Inflammatory macrophage treated with lipopolysaccharide for 4 hours (primary cell): ENCODE results near the gene FGD4.

Experiments used
- DNase-seq: peaks from one replicate; pipeline ENCODE4 v3.0.0-alpha.2; 2020

Gene FGD4

DNA sequence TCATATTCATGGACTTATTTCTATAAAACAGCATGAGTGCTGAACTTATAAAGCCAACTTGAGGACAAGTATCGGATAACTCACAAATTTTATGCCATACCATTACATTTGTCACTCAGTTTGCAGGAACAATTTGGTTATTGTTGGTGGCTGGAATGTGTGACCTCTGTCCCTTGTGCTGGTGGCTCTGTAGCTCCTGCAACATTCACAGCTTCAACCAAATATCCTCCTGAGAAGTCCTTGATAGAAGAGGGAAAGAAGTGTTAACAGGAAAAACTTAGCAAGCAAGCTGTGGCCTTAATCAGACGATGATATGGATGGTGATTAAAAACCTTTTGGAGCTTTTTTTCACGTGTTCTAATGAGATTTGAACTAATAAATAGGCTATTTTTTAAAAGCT, 218.8 kb downstream of the FGD4 start:
- DNase-seq, result no peak

DNA sequence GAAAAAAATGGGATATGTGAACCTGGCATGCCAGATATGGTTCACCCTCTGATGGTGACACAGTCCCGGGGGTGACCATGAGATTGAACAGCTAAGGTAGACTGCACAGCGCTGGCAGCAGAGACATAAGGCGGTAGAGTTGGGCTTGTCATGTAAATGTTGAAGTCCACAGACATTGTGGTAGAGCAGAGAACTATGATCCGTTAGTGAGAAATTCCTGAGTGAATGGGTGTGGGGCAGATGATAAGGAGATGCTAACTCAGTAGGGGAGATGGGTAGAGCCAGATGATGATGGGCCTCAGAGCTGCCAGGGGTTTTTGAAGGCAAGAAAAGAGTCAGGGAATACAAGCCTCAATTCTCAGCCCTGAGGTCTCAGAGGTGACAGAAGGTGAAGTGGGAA, 228.6 kb downstream of the FGD4 start:
- DNase-seq, result no peak

DNA sequence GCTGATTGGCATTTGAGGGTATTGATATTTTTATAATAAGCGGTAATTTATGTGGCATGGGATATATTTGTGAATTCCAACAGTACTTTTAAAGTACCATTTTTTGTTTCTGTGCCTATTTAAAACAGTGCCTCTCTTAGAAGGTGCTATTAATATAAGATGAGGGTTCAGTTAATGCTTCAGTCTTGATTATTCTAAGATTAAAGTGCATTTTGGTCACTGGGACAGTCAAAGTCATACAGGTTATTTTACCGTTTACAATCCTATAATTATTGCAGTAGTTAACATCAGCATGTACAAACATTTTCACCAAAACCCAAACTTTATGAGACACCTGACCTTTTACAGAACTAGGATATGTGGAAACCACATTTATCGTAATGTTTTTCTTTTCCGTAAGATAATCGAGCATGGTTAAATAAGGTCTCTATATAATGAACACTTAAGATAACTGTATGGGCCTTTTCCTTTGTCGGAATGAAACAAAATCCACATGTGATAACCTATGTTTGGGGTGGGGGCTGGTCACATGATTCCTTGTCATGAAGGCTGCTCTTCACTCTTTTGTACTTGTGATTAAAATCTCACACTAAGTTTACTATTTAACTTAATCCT, 242.0 kb downstream of the FGD4 start:
- DNase-seq, result no peak

DNA sequence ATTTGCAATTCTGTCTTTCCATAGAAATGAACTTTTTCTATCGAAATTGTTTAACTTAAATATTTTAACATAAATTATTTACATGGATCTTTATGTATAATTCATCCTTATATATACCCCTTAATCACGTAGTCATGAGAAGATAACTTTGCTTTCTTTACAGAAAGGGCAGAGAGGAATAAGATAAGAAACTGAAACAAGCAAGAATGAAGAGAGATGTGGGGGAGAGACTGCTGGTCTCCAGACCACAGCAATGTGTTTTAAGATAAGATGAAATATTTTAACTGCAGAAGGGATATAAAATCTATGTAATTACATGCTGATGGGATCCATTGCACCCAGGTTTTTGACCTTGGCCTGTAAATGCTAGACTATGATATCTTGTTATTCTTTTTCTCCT, 245.1 kb downstream of the FGD4 start:
- DNase-seq, result no peak

DNA sequence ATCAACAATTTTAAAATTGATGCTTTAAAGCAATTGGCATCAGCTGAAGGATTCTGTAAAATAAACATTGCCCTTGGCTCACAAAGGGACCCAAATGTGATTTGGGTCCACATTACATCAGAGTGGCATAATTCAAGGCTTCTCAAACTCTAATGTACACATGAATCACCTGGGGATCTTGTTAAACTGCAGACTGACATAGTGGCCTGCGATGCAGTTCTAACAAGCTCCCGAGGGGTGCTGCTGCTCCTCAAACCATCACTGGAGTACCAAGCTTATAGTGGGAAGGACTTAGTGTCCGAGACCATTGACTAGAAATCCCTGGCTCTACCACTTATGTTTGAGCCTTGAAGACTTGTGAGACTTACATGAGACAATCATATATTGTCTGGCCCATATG, 247.9 kb downstream of the FGD4 start:
- no peak for DNase-seq

DNA sequence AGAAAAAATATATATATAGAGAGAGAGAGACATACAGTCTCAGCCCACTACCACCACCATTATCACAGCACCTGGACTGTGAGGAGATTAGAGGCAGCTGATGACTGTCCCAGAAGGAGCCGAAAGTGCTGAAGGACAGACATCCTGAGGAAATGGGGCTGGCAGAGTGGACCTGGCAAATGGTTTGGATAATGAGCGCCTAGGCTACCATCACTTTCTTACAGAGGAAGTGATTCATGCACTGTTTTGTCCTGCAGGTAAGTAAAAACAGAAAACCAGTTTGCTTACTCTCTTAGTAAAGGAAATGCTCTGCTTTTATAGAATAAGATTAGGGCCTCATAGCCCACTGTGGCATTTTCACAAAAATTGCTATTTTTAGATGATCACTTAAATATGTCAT, 251.2 kb downstream of the FGD4 start:
- DNase-seq, result no peak

DNA sequence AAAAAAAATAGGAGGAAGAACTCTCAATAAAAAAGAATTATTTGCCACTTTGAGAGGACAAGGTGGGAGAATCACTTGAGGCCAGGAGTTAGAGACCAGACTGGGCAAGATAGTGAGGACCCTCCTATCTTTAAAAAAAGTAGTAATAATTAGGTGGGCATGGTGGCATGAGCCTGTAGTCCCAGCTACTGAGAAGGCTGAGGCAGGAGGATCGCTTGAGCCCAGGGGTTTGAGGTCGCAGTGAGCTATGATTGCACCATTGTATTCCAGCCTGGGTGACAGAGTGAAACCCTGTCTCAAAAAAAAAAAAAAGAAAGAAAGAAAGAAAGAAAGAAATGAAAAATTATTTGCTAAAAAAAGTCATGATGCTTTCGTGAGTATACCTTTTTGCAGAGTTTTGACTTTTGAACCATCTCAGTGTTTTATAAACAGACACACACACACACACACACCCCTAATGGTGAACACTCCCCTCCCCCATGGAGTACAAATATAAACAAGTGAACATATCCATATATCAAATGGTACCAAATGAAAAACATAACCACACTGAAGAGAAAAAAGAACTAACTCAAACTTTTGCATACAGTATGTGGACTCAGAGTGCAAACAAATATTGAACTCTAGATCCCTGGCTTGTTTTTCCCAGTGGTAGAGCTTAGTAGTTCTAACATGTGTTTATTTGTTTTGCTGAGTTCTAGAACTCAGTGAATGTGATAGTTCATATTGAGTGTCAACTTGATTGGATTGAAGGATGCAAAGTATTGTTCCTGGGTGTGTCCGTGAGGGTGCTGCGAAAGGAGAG, 252.0 kb downstream of the FGD4 start:
- no peak for DNase-seq

DNA sequence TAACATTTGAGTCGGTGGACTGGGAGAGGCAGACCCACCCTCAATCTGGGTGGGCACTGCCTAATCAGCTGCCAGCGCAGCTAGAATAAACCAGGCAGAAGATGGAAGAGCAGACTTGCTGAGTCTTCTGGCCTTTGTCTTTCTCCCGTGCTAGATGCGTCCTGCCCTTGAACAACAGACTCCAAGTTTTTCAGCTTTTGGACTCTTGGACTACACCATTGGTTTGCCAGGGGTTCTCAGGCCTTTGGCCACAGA, 252.5 kb downstream of the FGD4 start:
- DNase-seq, result no peak

DNA sequence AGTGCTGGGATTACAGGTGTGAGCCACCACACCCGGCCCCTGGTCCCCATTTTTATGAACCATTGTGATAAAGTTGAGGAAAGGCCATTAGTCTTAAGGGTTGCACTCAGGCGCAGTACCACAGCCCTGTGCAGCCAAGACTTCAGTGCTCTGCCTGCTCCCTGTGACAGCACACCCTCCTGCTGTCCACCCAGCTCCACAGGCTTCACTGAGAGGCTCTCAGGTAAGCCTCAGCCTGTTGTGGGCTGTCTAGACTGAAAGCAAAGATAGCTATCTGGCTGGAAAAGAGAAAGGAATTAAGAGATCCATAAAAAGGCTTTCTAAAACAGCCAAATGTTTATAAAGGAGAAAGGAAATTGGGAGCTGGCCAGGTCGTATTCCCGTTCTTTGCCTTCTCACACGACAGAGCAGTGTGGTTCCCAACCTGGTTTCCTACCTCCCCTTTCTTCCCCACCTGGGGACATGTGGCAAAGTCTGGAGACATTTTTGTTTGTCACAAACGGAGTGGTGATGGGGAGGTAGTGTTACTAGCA, 260.6 kb downstream of the FGD4 start:
- DNase-seq, result no peak

DNA sequence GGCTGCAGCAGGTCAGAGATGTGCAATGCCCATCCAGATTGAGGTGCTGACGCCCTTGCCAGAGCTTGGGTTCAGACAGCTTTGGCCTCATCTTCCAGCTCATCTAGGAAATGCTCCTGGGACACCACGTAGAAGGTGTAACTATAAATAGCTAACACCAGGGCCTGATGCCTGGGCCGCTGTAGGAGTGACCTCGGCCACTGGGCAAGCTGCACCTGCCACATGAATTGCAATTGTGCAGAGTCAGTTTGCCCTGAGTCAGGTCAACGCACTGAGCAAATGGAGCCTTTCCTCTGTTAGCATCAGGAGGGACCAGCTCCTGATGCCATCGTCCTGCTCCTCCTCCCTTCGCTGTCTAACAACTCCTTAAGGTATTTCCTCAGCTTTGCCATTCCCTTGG, 262.3 kb downstream of the FGD4 start:
- DNase-seq, result no peak

DNA sequence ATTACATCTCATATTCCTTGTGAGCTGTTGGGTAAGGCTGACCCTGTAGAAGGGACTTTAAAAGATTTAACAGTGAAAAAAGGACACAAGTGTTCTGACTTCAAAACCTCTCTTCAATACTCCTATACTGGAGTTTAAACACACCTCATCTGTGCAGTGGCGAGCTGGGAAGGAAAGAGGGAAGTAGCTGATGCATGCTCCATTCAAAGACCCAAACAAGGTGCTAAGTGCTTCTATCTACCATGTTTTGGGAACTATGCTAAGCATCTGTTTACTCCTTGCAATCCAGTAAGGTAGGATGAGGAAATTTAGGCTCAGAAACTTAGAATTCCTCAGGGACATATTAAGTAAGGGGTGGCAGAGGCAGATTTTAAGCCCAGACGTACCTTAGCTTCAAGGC, 263.3 kb downstream of the FGD4 start:
- DNase-seq, result no peak

DNA sequence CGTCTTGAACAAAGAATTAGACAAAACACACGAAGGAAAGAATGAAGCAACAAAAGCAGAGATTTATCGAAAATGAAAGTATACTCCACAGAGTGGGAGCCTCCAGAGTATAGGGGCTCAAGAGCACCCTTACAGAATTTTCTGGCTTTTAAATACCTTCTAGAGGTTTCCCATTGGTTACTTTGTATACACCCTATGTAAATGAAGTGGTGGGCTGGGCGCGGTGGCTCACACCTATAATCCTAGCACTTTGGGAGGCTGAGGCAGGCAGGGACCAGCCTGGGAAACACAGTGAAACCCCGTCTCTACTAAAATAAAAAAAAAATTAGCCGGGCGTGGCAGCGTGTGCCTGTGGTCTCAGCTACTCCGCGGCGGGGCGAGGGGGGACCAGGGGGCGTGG, 266.7 kb downstream of the FGD4 start:
- DNase-seq, result no peak

DNA sequence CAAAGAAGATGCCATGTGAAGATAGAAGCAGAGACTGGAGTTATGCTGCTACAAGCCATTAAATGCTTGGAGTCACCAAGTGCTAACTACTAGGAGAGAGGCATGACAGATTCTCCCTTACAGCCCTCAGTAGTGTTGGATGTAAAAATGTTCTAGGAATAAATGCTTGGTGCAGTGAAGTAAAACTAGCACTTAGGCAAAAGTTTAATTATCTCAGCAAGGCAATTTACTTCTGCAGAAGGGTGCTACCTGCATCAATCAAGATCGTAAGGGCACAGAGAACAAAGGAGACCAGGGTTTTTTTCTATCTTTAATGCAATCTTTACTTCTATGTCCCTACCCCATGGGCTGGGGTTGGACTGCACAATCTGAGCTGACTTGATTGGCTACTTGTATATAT, 270.2 kb downstream of the FGD4 start:
- no peak for DNase-seq

DNA sequence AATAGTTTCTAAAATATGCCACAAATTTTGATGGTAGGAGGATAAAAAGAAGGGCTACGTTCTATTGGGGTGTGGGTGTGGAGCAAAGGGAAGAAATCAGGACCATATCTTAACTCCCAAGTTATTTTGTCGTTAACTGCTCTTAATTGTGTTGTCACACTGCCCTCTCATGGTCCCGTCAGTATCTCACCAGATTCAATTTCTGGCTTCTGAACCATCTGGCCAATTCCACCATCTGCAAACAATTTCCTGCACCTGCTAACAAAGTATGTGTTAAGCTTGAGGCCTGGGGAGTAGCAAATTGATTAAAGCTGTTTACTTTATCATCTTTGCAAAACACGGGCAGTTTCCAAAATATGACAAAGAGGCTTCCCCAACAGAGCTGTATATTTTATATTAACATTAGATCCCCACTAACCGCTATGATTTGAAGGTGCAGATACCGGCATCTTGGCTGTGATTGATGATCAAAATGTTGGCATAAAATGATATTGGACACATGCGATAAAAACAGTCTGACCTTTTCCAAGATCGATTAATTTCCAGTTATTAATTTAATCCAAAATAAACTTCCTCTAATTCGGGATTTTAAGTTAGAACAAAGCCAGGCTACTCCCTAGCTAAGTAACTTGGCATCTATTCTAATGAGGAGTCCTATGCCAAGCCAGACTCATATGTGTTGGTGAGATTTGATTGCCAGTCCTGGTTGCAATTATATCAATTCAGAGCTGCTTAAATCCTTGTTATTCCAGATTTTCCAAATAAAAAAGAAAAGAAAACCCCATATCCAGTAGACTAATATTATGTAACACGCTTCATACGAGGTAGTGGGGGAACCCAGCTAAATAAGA, 272.8 kb downstream of the FGD4 start:
- peak; percentile 43 for DNase-seq

DNA sequence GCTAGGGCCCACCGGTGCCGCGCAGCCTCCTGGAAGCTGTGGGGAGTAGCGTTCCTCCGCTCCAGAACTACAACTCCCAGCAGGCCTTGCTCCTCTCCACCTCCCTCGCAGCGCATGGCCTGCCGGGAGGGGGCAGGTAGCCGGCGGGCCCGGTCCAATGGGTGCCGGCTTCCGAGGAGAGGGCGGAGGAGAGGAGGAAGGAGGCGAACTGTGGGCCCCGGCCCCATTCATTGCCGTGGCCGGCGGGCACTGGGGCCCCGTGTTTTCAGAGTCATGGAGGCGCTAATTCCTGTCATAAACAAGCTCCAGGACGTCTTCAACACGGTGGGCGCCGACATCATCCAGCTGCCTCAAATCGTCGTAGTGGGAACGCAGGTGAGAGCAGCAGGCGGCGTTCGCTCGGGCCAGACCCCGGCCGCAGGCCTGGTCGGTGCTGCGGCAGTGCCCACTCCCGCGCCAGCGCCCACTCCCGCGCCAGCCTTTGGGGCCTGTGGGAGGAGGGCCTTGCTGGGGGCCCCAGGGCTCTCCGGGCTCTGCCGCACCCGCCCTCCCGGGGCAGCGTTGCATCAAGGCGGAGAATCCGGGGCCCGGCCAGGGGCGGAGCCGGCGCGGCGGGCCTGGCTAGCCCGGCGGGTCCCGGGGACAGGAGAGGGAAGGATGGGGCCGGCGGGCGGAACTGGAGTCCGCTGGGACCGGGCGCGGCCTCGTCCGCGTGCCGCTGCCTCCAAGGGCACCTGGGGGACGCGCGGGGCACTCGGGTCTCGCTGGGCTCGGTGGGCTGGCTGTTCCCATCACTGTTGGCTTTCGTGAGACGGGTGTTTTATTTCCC, 279.9 kb downstream of the FGD4 start, which contains the start of gene DNM1L:
Gene DNM1L, plus strand, starts transcription at position 211 of the 829 bp plus-strand sequence. Its CDS starts 63 bp downstream, at position 274.
- DNase-seq, result peak; percentile 95

DNA sequence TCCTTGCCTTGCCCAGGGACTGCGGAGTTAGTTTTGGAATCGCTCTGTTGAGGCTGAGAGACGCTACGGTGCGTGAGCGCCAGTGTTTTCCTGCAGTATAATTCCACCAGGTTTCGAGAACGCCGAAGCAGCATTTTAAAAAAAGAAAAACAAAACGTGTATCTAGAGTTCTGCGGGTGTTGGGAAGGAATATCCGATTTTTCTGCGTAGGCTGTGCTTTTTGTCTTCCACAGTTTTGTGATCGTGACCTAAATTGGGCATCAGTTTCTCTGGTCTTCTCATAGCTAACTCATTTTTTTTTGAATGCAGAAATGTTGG, 280.5 kb downstream of the FGD4 start:
- no peak for DNase-seq

DNA sequence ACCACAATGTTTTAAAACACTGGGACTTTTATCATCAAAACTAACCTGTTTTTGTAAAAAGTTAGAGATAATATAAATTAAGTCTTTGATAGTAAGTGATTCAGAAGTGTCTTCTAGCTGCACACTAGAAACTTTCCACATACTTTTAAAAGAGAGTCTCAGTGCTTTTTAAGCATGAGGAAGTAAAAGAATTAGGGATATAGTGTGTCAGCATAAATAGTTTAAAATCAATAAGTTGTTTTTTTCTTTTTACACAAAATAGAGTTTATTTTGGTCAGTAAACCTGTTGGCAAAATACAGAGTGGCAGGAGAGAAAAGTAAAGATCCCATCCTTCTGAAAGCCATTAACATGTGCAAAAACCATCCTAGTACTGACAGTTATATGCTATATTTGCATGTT, 281.4 kb downstream of the FGD4 start:
- no peak for DNase-seq

DNA sequence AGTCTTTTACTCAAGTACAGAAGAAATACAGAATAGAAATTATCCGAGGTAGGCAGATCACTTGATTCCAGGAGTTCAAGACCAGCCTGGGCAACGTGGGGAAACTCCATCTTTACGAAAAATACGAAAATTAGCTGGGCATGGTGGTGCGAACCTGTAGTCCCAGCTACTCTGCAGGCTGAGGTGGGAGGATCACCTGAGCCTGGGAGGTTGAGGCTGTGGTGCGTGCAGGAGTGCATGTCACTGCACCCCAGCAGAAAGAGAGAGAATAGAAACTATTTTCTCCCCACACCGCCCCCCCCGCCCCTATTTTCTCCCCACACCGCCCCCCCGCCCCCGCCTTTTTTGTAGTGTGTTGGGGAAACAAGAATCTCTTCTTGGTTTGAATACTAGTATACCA, 281.9 kb downstream of the FGD4 start:
- DNase-seq, result no peak

DNA sequence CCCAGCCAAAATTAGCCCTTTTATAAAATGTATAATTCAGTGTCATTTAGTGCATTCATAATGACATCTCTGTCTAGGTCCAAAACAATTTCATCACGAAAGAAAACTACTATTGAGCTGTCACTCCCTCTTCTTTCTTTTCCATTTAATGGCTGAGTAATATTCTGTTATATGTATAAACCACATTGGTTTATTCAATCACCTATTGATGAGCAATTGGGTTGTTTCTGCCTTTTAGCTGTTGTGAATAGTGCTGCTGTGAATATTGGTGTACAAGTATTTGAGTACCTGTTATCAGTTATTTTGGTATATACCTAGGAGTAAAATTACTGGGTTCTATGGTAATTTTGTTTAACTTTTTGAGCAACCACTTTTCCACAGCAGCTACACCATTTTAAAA, 287.0 kb downstream of the FGD4 start:
- DNase-seq, result no peak

DNA sequence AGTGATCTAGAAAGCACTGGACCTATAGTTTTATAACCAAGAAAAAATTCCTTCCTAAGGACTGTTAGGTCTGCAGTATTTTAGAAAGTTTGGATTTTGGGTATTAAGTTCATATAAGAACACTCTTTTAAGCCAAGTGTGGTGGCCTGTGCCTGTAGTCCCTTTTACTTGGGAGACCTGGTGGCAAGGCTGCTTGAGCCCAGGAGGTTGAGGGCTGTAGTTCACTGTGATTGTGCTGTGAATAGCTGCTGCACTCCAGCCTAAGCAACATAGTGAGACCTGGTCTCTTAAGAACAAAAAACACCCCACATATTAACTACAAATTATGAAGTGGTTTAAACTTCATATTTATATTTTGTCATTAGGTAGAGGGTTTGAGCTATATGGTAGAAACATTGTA, 289.4 kb downstream of the FGD4 start:
- no peak for DNase-seq

DNA sequence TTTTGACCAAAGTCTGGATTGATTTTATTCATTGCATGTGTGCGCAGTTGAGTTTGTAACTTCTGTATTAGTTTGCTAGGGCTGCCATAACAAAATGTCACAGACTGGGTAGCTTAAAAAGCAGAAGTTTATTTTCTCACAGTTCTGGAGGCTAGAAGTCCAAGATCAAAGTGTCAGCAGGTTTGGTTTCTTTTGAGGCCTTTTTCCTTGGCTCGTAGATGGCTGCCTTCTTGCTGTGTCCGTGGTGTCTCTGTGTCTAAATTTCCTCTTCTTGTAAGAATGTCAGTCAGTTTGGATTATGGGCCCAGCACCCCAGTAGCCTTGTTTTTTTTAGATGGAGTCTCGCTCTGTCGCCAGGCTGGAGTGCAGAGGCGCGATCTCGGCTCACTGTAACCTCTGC, 291.6 kb downstream of the FGD4 start:
- no peak for DNase-seq

DNA sequence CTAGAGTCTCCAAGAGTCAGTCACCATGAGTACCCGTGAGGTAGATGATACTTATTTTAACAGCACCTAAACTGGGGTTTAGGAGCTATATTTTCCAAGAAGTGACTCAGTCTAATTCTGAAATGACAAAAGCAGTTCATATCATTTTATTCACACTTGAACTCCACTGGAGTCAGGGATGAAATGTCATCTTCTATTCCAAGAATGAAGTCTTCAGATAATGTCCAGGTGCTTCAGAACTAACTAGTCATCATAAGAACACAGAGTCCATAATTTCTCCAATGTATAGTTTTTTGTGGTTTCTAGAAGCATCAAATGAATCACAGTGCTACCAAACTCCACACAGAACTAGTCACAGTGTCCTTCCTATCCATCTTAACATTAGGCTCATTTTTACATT, 293.0 kb downstream of the FGD4 start:
- DNase-seq, result no peak

DNA sequence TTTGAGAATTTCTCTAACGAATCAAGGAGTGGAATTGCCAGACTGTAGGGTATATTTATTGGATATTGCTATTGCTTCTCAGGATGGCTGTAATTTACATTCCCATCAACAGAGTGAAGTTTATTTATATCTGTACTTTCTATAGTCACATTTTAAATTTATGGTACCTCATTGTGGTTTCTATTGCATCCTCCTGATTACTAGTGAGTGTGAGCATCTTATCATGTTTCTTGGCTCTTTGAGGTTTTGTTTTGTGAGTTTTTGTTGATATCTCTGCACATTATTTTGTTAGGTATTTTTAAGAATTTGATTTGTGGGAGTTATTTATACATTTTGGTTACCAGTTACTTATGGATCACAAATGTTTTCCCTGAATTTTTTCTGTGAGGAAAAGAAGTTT, 293.7 kb downstream of the FGD4 start:
- DNase-seq, result no peak
